Cerebellar nuclear complex (tissue), 1 donor: ENCODE results near the gene PSD2.

Source experiments
- DNase-seq, 2 experiments: peaks; one replicate each; lab custom pipeline; 2025; lab: John Stamatoyannopoulos, UW

PSD2 gene

DNA sequence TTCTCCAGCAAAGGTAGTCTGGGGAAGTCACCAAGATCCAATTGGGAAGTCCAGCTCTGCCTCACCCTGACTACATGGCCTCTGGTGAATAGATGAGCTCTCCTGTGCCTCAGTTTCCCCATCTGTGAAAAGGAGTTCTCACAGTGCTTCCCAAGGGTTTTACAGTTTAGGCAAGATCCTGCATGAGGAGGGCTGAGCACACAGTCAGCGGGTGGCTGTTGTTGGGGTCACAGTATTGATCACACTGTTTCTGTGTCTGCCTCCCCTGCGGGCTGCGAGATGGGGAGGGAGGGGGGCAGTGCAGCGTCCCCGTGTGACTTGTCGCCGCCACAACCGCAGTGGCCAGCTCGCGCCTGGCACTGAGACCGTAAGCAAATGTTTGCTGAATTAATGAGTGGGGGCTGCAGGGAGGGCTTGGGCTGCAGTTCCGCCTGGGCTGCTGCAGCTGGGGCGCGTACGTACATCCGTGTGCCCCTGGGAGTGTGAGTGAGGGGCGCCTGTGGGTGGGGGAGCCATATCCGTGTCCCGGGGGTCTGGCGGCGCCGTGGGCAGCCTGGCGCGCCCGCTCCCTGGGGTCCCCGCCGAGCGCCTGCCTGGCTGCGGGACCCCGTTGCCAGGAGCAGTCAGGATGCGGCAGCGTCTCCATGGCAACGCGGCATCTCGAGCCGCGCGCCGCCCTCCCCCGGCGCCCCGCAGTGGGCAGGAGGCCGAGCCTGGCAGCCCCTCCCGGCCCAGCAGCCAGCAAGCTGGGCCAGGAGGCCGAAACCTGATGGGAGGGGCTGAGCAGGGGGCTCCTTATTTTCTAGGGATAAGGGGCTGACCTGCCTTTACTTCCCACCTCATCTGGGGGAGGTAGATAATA, 31.4 kb upstream of the PSD2 start:
- DNase-seq: peak; percentile 15 to 76

DNA sequence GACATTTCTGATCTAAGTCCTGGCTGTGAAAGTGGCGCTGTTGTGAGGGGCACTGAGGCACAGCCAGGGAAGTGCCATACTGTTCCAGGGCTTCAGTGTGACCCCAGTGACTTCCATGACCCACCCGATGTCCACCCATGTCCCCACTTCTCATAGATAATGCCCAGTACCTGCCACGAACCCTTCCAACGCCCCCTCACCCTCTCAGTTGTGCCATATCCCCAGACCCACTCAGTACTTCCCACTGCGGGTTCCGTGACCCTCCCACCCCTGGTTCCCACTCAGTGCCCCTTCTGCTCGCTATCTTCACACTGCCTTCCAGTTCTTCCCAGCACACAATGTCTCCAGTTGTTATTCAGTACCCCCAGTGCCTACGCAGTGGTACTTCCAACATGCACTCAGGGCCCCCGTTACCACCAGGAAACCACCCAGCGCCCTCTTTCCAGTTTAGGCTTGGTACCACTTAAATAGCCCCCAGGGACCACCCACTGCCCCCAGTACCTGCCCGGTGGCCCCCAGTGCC, 30.7 kb upstream of the PSD2 start:
- no peak for DNase-seq

DNA sequence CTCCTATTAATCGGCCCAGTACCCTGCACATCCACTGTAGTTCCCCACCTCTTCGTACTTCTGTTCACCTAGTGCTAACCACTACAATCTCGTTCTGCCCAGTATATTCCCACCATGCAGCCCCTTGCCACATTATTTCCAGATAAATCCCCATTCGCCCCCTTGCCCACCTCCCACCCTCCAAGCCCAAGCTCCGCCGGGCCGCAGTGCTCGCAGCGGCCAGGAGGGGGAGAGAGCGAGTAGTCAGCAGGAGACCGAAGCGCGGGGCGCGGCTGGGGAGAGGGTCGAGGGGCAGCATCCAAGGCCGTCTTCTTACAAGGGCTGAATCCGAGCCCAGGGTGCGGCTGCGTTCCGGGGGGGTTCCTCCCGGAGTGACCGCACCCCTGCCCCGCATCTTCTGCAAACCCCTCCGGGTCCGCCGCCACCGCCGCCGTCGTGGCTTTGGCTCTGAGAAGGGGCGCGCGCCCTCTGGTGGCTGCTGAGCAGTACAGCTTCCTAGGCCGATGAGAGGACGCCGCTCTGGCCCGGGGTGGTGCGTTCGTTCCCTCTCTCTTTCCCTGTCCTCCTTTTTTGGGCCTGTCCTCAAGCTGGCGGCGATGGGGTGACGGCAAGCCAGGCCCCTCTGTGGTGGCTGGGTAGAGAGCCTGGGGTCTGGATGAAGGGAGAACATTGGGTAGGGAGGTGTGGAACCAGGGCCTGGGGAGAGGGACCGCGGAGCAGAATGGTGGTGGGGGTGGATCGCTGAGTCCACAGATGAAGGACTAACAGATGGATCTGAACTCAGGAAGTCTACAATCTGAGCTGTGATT, 30.0 kb upstream of the PSD2 start:
- DNase-seq: peak in 1 of 2 experiments; percentile 43

DNA sequence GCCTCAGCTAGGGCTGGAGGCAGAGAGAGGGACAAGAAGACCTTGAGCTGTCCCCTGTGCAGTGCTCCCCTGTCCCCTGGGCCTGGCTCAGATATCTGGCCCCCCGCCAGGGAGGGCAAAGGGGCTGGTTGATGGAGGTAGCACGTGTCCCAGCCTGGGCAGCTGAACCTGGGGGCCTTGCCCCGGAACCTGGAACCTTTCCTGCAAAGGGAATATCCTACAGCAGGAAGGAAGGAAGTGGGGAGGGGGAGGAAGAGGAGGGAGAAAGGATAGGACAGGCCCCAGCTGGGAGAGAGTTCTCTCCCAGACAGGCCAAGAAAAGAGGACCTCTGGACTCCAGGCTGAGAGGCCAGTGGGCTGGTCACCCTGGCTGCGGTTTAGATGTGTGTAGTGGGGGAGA, 27.6 kb upstream of the PSD2 start:
- no peak for DNase-seq

DNA sequence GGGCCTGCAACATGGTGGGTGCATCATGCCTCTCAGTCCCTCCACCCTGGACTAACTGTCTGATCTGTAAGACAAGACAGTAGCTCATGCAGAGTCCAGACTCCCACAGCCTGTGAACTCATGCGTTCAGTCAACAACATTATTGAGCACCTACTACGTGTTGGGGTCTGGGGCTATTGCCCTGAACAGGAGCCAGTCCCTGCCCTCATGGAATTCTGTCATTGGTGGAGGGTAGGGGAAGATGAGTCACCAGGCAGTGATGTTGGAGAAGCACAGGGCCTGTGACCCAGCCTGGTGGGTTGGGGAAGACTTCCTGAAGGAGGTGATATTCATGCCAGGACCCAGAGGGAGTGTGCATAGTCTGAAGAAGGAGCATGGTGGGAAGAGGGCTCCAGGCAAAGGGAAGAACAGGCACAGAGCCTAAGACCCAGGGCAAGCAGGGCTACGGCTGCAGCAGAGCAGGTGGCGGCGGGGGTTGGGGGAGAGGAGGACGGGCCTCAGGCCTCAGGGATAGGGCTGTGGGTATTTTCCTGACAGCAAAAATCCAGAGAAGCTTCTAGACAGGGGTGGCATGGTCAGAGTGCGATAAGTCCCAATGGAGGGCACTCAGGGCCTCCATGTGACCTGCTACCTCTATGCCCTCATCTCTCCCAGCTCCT, 26.7 kb upstream of the PSD2 start:
- DNase-seq: no peak

DNA sequence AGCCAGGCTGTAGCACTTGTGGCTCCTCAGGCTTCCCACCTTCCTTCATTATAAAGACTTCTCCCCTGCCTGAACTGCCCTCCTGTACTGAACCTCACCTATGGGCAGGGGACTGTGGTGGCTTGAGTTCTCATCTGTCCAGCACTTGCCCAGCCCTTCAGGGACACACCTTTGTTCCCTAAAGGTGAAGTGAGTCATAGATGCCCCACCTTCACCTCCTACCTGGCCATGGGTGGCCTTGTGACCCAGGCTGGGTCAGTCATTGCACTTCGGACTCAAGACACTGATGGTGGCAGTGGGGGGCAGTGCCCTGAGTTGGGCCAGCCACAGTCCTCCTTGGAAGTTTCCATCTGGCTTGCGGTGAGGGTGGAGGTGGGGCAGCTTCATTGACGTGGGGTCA, 26.1 kb upstream of the PSD2 start:
- no peak for DNase-seq

DNA sequence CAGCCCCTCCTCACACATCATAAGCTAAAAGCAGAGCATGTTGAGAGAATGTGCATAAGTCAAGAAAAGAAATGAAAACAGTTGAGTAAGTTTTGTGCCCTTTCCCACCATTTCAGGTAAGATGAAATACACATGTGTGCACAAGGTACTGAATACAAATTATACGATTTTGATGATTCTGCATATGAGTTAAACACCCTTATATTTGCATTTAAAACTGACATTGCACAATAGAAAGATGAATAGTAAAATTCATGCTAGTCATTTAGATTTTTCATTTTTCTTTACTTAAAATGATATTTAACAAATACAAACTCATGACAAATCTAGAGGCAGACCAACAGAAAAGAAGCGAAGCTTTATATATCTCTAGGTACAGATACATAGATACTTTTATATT, 24.9 kb upstream of the PSD2 start:
- no peak for DNase-seq

DNA sequence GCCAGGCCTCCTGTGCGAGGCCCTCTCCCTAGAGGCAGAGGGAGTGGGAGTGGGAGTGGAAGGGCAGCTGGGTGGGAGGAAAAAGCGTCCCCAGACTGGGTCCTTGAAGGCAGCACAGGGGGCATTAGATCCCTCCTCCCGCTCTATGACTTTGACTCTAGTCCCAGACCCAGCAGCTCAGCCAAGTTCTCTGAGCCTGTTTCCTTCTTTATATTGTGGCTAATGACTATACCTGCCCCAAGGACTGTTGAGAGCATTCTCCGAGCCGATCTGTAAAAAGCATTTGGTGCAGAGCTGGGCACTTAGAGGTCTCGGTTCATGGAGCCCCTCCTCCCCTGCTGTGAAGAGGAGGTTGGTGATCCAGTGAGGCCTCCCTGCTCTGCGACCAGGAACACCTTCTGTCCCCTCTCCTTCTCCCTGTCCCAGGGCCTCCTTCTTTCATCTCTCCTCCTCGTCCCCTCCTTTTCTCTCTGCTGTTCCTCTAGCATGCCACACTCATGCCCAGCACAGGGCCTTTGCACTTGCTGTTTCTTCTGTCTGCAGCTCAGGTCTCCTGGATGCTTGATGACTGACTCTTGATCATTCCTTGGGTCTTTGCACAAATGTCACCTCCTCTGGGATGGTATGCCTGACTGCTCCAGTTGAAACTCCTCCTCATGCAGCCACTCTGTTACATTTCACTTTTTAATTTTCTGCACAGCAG, 23.4 kb upstream of the PSD2 start:
- DNase-seq: no peak

DNA sequence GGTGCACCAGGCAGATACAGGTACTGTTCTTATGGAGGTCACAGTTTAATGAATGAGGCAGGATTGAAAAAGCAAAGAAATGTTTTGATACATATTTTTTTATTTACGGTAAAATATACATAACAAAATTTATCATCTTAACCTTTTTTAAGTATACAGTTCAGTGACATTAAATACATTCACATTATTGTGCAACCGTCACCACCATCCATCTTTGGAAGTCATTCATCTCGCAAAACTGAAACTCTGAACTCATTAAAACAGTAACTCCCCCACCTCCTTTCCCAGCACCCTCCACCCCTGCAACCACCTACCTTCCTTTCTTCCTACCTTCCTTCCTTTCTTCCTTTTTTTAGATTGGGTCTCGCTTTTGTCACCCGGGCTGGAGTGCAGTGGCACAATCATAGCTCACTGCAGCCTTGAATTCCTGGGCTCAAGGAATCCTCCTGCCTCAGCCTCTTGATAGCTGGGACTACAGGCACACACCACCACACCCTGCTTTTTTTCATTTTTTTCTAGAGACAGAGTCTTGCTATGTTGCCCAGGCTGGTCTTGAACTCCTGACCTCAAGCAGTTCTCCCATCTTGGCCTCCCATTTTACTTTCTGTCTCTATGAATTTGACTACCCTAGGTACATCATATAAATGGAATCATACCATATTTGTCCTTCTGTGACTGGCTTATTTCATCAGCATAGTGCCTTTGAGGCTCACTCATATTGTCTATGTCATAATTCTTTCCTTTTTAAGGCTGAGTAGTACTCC, 22.5 kb upstream of the PSD2 start:
- DNase-seq: no peak

DNA sequence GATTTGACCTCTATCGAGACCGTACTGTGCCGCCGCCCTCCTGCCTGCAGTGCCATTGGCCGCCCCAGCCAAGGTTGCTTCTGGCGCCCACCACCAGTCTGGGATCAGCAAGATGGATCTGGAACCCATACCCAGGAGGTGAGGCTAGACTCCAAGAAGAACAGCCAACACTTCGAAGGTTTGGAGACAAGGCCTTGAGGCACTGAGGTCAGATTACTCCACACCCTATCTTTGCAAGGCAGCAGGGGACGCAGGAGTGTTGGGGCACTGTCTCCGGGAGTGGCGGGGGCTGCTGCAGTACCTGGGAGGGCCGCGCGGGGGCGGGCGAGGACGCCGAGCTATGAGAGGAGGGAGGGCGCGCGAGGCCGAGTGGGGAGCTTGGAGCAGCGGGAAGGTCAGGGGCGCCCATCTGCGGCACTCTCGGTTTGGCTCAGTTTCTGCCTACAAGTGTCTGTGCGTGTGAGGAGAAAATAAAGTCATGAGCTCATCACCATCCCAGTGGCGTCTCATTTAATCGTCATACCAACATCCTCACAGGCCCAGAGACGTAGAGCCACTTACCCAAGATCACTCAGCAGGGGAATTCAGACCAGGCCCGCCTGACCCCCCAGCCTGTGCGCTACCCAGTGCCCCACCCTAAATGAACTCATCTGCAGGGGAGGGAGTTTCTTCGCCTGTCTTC, 20.5 kb upstream of the PSD2 start:
- DNase-seq: peak in 1 of 2 experiments; percentile 44

DNA sequence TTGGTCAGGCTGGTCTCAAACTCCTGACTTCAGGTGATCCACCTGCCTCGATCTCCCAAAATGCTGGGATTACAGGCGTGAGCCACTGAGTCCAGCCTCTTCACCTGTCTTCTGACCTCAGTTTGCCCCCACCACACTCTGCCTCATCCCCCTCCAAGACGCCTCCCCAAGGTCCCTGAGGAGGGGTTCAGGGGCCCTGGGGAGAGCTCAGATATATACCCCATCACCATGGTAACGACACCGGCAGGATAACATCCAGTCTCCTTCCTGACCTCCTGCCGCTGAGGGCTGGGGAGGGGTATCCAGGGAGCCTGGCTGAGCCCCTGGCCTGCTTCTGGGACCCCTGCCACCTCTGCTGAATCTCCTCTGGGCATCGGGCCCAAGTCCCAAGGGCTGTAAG, 19.7 kb upstream of the PSD2 start:
- DNase-seq: no peak

DNA sequence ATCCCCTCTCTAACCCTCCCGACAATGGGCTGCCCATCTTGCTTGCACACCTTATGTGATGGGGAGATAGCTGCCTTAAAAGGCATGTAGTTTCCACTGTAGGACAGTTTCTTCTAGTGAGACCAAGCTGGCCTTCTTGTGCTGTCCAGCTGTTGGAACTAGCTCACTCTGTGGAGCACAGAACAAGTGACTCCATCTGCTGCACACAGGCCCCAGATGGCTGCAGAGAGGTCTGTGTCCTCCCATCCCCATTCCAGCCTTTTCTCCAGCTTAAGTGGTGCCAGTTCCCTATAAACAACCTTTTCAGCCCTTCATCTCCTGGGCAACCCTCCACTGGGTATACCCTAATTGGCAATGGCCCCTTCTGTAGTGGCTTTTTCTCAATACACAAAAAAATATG, 18.7 kb upstream of the PSD2 start:
- DNase-seq: no peak

DNA sequence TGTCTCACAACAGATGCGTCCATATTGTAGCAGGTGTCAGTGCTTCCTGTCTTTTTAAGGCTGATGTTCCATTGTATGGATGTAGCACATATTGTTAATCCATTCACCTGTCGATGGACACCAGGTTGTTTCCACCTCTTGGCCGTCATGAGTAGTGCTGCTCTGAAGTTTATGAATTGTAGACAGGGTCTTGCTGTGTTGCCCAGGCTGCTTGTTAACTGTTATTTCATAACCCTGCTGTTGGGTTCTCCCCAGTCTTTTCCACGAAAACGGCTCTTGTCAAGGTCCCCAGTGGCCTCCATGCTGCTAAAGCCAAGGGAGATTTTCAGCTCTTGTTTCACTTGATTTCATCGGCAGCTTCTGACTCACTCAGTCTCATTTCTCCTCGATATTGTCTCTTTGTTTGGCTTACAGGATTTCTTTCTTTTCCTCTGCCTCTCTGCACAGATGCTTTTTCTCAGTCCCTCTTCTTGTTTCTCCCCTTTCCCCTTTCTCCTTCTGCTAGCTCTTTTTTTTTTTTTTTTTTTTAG, 12.1 kb upstream of the PSD2 start:
- DNase-seq: no peak

DNA sequence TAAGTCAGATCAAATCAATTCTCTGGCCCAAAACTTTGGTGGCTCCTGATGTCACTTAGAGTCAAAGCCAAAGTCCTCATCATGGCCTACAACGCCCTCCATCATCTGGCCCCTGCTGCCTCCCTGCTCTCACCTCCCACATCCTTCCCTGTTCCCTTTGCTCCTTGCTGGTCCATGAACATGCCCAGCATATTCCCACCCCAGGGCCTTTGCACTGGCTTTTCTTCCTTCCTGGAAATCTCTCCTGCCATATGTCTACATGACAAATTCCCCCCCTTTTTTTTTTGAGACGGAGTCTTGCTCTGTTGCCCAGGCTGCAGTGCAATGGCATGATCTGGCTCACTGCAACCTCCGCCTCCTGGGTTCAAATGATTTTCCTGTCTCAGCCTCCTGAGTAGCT, 11.1 kb upstream of the PSD2 start:
- DNase-seq: no peak

DNA sequence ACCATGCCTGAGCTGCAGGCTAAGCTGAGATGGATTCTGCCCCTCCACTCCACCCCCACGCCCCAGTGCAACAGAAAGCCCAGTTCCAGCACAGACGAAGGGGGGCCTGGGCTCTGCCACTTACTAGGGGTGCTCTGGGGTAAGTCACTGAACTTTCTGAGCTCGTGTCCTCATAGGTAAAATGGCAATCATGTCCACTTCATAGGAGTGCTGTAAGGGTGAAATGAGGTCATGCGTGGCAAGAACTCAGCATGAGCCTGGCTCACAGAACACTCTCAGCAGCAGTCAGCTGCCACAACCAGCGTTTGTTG, 8.4 kb upstream of the PSD2 start:
- DNase-seq: peak in 1 of 2 experiments; percentile 50

DNA sequence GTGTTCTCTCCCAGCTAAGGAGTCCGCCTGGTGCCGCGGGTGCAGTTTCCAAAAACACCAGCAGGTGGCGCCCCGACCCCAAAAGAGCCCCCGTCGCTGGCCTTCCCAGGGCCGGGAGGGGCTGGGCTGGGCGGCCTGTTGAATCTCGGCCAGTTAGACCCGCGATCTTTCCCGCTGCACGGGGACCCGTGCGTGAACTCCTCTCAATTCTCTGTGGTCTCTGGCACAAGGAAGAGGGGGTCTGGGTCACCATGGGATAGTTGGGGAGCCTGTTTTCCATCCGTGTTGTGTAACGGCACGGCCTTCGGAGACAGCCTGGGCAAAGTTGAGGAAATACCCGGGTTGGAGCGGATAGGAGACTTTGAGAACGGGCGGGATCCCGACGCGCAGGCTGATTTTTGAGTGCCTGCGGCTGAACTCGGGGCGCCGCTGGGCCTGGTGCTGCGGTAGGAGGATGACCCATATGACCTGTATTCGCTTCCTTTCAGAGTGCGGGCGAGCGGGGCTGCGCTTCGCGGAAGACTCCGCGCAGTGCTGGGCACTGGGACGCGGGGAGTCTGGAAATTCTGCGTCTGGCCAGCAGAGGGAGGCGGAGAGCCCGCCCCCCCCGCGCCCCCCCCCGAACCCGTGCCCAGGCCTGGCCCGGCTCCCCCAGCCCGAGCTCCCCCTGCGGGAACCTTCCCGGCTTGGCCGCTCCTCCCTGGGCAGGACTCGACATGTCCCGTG, 7.9 kb upstream of the PSD2 start:
- DNase-seq: no peak

DNA sequence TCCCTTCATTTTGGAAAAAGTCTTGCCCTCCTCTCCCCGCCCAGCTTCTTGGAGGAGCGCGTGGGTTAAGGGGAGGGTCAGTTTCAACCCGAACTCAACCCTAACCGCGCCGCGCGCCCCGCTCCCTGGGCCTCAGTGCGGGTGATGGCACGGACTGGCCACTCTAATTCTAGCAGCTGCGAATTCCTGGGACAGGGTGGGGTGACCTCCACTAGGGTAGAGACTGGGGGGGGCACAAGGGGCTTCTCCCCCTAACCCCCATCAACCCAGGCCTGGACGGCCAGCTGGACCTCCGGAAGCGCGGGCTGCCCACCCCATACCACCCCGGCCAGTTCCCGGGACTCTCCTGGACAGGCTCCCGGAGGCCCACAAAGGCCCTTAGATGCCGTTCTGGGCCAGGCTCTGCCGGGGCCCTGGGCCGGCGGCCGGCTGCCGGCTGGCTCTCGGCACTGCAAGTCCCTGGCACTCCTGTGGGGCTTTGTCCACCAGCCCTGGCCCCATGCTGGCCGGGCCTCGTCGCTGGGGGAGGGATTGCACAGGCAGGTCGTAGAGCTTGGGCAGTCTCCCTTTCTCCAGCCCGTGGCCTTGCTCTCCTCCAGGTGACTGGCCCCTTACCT, 7.2 kb upstream of the PSD2 start:
- peak in 1 of 2 experiments; percentile 9 for DNase-seq

DNA sequence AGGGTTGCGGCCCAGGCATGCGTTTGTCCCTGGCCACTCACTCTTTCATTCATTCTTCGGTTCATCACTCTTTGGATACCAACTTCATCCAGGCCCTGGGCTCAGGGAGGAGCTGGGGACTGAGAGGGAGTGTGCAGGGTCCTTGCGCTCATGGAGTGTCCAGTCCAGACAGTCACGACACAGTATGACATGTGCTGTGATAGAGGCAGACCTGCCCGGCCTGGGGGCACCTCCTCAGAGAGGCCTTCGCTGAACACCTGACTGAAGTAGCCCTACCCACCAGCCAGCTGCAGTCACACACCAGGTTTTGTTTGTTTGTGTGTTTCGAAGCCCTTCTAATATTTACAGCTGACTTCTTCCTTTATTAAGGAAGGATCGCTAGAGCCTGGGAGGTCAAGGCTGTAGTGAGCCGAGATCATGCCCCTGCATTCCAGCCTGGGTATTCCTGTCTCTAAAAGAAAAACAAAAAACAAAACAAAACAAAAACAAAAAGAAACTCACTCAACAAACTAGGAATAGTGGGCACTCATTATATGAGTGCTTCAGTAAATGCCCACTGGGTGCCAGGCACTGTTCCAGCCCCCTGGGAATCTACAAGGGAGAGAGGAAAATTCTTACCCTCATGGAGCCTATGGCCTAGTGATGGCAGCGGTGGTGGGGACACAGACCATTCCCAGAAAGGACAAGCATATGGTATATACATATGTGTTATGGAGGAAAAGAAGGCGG, 6.3 kb upstream of the PSD2 start:
- DNase-seq: no peak

DNA sequence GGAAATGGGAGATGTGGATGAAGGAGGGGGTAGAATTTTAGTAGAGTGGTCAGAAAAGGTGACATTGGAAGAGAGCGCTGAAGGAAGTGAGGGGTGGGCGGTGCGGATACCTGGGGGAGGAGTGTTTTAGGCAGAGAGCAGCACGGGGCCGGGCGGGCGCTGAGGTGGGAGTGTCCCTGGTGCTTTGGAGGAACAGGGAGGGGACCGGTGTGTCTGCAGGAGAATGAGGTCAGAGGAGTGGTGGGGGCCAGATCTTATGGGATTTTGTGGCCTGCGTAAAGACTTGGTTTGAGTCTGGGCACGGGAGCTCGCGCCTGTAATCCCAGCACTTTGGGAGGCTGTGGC, 5.8 kb upstream of the PSD2 start:
- DNase-seq: no peak
